ENCODE measurements around the gene HSD17B8. TPM values are rescaled to one million over a fixed set of nuclear protein-coding genes. Genes with fewer than 3 reads are reported as not detected.

Gene HSD17B8
- total and polyA plus RNA-seq, 2 experiments from 2014 or later = 4.3 to 8.9 TPM

DNA sequence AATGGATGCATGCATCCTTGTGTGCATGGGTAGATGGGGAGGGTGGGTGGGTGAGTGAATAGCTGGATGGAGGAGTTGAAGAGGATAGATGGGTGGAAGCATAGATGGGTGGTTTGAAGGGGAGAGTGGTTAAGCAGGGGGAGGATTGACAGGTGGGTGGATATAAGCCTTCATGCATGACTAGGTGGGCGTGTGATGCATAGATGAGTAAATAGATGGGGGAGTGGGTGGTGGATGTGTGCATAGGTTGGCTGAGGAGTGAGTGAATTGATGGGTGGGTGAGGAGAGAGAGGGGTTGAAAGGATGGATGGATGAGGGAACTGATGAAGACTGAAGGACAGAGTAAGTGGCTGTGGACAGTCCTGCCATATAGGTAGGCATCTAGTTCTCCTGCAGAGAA lies 16.6 kb upstream of the HSD17B8 start (continued):
- TF ChIP-seq, protein P1, sequence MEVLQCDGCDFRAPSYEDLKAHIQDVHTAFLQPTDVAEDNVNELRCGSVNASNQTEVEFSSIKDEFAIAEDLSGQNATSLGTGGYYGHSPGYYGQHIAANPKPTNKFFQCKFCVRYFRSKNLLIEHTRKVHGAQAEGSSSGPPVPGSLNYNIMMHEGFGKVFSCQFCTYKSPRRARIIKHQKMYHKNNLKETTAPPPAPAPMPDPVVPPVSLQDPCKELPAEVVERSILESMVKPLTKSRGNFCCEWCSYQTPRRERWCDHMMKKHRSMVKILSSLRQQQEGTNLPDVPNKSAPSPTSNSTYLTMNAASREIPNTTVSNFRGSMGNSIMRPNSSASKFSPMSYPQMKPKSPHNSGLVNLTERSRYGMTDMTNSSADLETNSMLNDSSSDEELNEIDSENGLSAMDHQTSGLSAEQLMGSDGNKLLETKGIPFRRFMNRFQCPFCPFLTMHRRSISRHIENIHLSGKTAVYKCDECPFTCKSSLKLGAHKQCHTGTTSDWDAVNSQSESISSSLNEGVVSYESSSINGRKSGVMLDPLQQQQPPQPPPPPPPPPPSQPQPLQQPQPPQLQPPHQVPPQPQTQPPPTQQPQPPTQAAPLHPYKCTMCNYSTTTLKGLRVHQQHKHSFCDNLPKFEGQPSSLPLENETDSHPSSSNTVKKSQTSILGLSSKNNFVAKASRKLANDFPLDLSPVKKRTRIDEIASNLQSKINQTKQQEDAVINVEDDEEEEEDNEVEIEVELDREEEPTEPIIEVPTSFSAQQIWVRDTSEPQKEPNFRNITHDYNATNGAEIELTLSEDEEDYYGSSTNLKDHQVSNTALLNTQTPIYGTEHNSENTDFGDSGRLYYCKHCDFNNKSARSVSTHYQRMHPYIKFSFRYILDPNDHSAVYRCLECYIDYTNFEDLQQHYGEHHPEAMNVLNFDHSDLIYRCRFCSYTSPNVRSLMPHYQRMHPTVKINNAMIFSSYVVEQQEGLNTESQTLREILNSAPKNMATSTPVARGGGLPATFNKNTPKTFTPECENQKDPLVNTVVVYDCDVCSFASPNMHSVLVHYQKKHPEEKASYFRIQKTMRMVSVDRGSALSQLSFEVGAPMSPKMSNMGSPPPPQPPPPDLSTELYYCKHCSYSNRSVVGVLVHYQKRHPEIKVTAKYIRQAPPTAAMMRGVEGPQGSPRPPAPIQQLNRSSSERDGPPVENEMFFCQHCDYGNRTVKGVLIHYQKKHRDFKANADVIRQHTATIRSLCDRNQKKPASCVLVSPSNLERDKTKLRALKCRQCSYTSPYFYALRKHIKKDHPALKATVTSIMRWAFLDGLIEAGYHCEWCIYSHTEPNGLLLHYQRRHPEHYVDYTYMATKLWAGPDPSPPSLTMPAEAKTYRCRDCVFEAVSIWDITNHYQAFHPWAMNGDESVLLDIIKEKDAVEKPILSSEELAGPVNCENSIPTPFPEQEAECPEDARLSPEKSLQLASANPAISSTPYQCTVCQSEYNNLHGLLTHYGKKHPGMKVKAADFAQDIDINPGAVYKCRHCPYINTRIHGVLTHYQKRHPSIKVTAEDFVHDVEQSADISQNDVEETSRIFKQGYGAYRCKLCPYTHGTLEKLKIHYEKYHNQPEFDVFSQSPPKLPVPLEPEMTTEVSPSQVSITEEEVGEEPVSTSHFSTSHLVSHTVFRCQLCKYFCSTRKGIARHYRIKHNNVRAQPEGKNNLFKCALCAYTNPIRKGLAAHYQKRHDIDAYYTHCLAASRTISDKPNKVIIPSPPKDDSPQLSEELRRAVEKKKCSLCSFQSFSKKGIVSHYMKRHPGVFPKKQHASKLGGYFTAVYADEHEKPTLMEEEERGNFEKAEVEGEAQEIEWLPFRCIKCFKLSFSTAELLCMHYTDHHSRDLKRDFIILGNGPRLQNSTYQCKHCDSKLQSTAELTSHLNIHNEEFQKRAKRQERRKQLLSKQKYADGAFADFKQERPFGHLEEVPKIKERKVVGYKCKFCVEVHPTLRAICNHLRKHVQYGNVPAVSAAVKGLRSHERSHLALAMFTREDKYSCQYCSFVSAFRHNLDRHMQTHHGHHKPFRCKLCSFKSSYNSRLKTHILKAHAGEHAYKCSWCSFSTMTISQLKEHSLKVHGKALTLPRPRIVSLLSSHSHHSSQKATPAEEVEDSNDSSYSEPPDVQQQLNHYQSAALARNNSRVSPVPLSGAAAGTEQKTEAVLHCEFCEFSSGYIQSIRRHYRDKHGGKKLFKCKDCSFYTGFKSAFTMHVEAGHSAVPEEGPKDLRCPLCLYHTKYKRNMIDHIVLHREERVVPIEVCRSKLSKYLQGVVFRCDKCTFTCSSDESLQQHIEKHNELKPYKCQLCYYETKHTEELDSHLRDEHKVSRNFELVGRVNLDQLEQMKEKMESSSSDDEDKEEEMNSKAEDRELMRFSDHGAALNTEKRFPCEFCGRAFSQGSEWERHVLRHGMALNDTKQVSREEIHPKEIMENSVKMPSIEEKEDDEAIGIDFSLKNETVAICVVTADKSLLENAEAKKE (CRISPR knock-in tag; IDR thresholded peaks at IDR 0.05) = no peak

DNA sequence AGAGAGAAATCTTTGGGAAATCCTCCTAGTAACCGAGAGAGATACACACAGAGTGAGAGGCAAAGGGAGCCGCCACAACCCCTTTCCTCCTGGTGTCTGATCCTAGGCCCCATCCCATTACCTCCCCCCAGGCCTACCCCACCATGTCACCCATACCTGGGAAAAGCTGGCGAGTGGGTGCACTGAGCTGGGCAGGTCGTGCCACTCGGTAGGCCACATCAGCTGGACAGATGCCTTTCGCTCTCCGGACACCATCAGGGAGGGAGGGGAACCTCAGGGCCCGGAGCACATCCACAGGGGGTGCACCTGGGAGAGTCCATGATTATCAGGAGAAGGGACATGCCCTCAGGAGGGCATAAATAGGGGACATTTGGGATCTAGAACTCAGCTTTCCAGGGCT lies 15.3 kb upstream of the HSD17B8 start:
- ATAC-seq = no peak
- no peaks in the 10 kb centered on the region; the same call in 2 of the 3 replicates for H3K36me3 Mint-ChIP-seq (ENCODE audit: low read depth)
- Histone ChIP-seq H3K9me2 (ENCODE audit: insufficient read depth) (0 out of 2 replicates have a peak, but pooled peaks cover 3% of the 10 kb centered on the region), H3K4me1 (ENCODE audit: insufficient read depth) (peaks cover 11% of the 10 kb centered on the region), H2AFZ (no peak overlapping the region), H3K4me3 (no peak overlapping the region), H3K27me3 (ENCODE audit: insufficient read depth) (peaks cover 27% of the 10 kb centered on the region), H3K36me3 (ENCODE audit: insufficient read depth) (no peaks in the 10 kb centered on the region), H3K27ac (ENCODE audit: low read depth) (no peak overlapping the region), H3F3A (replicated peaks; ENCODE audit: low read depth) (no peaks in the 10 kb centered on the region), H4K20me1 (replicated peaks; ENCODE audit: insufficient read depth) (no peaks in the 10 kb centered on the region), H3K79me2 (replicated peaks; ENCODE audit: insufficient read depth) (no peaks in the 10 kb centered on the region), H3K4me2 (no peak overlapping the region)
- H3K4me1 Mint-ChIP-seq = peaks cover 20% of the 10 kb centered on the region
- no peak overlapping the region for H3K27ac Mint-ChIP-seq
- no peak overlapping the region for H3K4me3 Mint-ChIP-seq
- no peak for DNase-seq (ENCODE audit: low spot score)
- no peaks in the 10 kb centered on the region for H3K9me3 Mint-ChIP-seq
- peaks cover 25% of the 10 kb centered on the region for H3K27me3 Mint-ChIP-seq (ENCODE audit: insufficient read depth, low read depth, poor library complexity)
- TF ChIP-seq, protein P1 (CRISPR knock-in tag; IDR thresholded peaks at IDR 0.05) = no peak
- TF ChIP-seq, protein P2, sequence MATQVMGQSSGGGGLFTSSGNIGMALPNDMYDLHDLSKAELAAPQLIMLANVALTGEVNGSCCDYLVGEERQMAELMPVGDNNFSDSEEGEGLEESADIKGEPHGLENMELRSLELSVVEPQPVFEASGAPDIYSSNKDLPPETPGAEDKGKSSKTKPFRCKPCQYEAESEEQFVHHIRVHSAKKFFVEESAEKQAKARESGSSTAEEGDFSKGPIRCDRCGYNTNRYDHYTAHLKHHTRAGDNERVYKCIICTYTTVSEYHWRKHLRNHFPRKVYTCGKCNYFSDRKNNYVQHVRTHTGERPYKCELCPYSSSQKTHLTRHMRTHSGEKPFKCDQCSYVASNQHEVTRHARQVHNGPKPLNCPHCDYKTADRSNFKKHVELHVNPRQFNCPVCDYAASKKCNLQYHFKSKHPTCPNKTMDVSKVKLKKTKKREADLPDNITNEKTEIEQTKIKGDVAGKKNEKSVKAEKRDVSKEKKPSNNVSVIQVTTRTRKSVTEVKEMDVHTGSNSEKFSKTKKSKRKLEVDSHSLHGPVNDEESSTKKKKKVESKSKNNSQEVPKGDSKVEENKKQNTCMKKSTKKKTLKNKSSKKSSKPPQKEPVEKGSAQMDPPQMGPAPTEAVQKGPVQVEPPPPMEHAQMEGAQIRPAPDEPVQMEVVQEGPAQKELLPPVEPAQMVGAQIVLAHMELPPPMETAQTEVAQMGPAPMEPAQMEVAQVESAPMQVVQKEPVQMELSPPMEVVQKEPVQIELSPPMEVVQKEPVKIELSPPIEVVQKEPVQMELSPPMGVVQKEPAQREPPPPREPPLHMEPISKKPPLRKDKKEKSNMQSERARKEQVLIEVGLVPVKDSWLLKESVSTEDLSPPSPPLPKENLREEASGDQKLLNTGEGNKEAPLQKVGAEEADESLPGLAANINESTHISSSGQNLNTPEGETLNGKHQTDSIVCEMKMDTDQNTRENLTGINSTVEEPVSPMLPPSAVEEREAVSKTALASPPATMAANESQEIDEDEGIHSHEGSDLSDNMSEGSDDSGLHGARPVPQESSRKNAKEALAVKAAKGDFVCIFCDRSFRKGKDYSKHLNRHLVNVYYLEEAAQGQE (IDR thresholded peaks at IDR 0.05; ENCODE audit: unreplicated experiment) = no peak
- TF ChIP-seq EZH2 (IDR thresholded peaks at IDR 0.05; ENCODE audit: low read depth, unreplicated experiment) (no peak), JUNB (IDR thresholded peaks at IDR 0.05; ENCODE audit: unreplicated experiment) (no peak)

All from GM23338 (cell line).